Testis (tissue), 3 donors: ENCODE results near the gene KIAA0513. TPM values are rescaled to one million over a fixed set of nuclear protein-coding genes. Genes with fewer than 3 reads are reported as not detected.

ENCODE experiments used
- DNase-seq: peaks from one replicate; pipeline ENCODE4 v3.0.0-alpha.2; 2019
- H3K27ac ChIP-seq, 2 donors: fragments of 200-600 bp; sonication (generic); one replicate each; pipeline ENCODE4 v1.5.1; 2019
- H3K27me3 ChIP-seq: fragments of 200-600 bp; sonication (generic); one replicate; pipeline ENCODE4 v1.5.1; 2019
- H3K36me3 ChIP-seq: fragments of 200-600 bp; sonication (generic); one replicate; pipeline ENCODE4 v1.5.1; 2017; ENCODE audit warnings: low read depth; ENCODE audit errors: missing control alignments
- H3K4me1 ChIP-seq: fragments of 200-600 bp; sonication (generic); one replicate; pipeline ENCODE4 v1.5.1; 2019
- H3K4me3 ChIP-seq, 2 donors: fragments of 200-600 bp; sonication (generic); one replicate each; pipeline ENCODE4 v1.5.1; 2017 to 2019
- H3K9me3 ChIP-seq: fragments of 200-600 bp; sonication (generic); one replicate; pipeline ENCODE4 v1.5.1; 2017
- POLR2A ChIP-seq: fragments of 450-650 bp; IDR thresholded peaks from one replicate; pipeline ENCODE4 v1.6.1; 2017; ENCODE audit warnings: antibody characterized with exemption, mild to moderate bottlenecking, moderate library complexity
- WGBS, 2 donors: methylation state at CpG; one replicate each; pipeline ENCODE4 v1.1.5; 2018; 5-methylcytosine and 5-hydroxymethylcytosine counted together
- intact Hi-C: fragments of 100-400 bp; cut with DNase I; formaldehyde crosslinking; loops from one replicate; pipeline ENCODE4 v1.15.1; 2023; ENCODE audit warnings: low total_unique reads
- polyA plus RNA-seq: library from polyadenylated mRNA; stranded (reverse); fragments of 350-450 nt; fragmentation: Illumina TruSeq; extraction: RNeasy Lipid Tissue Mini Kit (QIAGEN cat#74804); gene quantifications from one replicate; pipeline ENCODE4 v1.2.3, GENCODE V29; 2014; ENCODE audit warnings: low read depth, low replicate concordance; ENCODE audit not compliant: insufficient read depth
- total RNA-seq, 2 donors: library from RNA; depleted of rRNA; stranded (reverse); fragments of >200 nt; gene quantifications; one replicate each; pipeline ENCODE4 v1.2.3, GENCODE V29; 2016
- TF ChIP-seq, protein P1 (sequence below), 3 experiments: fragments of 450-650 bp in 2 of 3; fragments of 200-600 bp in 1 of 3; sonication (generic) in 1 of 3; IDR thresholded peaks; one replicate each; pipeline ENCODE4 v1.5.1; 2016 to 2019; ENCODE audit warnings: antibody characterized with exemption in 3 of 3, mild to moderate bottlenecking in 2 of 3, moderate library complexity in 1 of 3

Gene KIAA0513
- total and polyA plus RNA-seq, 3 donors from 2014 or later, result 9.8 to 18.7 (median 18.4) TPM

DNA sequence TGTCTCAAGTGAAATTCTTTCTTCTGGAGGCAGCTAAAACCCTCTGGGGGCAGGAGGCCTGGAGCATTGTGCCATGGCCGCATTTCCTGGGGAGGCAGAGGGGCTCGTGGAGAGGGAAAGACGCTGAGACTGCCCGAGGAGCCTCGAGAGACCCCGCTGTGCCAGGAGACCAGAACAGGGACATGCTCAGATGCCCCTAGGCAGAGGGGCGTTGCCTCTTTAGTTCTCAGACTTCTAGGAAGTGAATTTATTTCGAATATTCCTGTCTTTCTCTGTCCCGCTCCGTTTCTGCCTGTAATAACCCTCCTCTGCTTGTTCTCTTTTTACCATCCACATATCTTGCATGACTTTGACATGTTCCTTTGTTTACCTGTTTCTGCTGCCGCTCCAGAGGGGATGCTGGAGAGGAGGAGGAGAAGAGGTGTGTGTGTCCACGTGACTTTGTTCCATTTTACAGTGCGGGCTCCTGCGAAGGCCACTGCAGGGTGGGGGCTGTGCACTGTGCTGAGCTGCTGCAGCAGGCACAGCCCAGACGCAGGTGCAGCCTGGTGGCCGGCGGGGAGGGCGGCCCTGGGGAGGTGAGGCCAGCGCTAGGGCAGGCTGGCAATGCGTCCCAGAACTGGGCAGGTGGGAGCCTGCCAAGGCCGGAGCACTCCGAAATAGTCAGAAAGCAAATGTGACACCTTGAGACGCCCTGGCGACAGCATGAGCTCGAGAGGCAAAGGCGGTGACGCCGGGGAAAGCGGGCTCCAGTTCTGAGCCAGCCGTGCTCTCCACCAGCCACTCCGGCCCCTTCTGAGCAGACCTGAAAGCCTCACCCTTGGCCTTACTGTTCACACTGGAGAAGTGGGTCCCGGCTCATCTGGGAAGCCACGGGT, 54.8 kb downstream of the KIAA0513 start:
- Histone ChIP-seq H3K36me3 (no peaks in the 10 kb centered on the region), H3K4me3 (no peak overlapping the region), H3K27ac (no peak overlapping the region), H3K27me3 (no peaks in the 10 kb centered on the region), H3K9me3 (no peaks in the 10 kb centered on the region), H3K4me1 (no peaks in the 10 kb centered on the region)
- WGBS, 2 donors, result 75 to 83% methylated on average over 22 to 33 of the region's 33 CpGs
- TF ChIP-seq, protein P1, sequence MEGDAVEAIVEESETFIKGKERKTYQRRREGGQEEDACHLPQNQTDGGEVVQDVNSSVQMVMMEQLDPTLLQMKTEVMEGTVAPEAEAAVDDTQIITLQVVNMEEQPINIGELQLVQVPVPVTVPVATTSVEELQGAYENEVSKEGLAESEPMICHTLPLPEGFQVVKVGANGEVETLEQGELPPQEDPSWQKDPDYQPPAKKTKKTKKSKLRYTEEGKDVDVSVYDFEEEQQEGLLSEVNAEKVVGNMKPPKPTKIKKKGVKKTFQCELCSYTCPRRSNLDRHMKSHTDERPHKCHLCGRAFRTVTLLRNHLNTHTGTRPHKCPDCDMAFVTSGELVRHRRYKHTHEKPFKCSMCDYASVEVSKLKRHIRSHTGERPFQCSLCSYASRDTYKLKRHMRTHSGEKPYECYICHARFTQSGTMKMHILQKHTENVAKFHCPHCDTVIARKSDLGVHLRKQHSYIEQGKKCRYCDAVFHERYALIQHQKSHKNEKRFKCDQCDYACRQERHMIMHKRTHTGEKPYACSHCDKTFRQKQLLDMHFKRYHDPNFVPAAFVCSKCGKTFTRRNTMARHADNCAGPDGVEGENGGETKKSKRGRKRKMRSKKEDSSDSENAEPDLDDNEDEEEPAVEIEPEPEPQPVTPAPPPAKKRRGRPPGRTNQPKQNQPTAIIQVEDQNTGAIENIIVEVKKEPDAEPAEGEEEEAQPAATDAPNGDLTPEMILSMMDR (IDR thresholded peaks at IDR 0.05), result no peak
- TF ChIP-seq POLR2A, result no peak
- no peak for DNase-seq
- intact Hi-C loops, result no loop called here

DNA sequence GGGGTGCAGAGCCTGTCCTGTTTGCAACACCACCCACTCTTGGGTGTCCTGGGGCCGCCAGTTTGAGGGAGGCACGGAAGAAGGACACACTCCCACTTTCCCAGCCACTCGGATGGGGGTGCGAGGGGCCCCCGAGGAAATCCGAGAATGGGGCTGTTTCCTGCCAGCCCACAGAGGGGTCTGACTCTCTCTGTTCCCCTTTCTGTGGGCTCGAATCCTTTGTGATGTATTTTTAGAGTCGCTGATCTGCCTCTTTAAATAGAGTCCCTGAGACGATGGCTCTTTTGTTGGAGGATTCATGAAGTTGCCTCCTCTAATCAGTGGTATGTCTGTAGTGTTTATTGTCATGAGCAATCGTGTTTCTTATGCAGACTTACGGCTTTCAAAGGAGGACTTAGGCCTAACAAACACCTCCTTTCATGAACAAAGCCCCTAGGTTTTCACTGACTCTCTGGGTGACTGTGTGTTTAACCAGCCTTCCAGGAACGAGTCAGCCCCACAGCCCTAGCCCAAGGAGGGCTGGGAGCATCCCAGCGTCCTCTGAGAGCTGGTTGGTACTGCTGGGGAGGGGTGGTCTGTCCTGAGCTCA, 55.5 kb downstream of the KIAA0513 start:
- intact Hi-C loops, result no loop called here
- TF ChIP-seq, protein P1 (IDR thresholded peaks at IDR 0.05), result no peak
- TF ChIP-seq POLR2A, result no peak
- WGBS, 2 donors, result 62 to 71% methylated on average over 12 to 13 of the region's 13 CpGs
- no peak for DNase-seq
- H3K4me3 ChIP-seq, result no peak overlapping the region
- no peaks in the 10 kb centered on the region for H3K36me3 ChIP-seq
- no peaks in the 10 kb centered on the region for H3K9me3 ChIP-seq
- no peak overlapping the region for H3K27ac ChIP-seq
- H3K4me1 ChIP-seq, result no peaks in the 10 kb centered on the region
- H3K27me3 ChIP-seq, result no peaks in the 10 kb centered on the region

DNA sequence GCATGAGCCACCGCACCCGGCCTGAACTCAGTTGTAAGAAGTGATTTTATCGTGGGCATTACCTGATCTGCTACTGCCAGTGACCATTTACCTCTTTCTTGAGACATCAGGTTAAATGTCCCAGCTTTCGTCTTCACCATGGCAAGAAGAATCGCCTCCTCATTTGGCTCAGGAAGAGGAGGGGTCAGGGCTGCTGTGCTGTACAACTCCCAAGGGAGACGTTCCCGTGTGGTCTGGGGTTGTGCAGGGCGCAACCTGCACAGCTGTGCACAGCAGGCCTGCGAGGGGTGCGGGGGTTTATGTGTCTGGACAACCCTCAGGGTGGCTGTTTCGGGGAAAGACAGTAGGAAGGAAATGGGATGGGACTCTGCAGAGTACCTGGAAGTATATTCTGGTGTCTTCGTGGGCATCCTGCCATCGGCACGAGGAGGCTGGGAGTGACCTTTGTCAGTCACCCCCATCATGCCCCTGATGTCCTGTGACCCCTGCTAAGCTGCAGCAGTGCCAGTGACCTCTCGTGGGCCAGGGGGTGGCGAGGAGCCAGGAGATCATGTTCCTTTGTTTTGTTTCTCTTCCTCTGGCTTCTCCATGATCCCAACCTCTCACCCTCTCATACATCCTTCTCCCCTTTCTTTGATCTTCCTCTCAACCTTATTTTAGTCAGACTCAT, 57.4 kb downstream of the KIAA0513 start:
- no peaks in the 10 kb centered on the region for H3K36me3 ChIP-seq
- intact Hi-C loops, result no loop called here

DNA sequence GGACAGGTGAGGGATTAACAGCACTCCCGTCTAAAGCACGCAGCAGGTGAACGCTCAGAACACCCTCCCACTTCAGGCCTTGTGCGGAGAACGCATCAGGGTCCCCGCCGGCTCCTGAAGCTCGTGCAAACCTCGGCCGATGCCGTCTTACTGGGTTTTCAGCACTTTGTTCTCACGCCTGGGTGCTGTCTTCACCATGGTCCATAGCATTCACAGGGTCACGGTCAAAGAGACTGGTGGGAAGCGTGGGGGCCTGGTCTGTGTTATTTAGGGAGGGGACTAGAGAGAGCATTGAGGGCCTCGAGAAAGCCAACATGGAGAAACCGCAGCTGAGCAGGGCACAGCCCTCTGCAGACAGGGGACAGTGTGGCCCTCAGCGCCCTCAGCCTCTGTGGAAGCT, 58.1 kb downstream of the KIAA0513 start:
- Histone ChIP-seq H3K27ac (no peak overlapping the region), H3K4me3 (no peak overlapping the region), H3K36me3 (no peaks in the 10 kb centered on the region), H3K4me1 (peaks cover 16% of the 10 kb centered on the region), H3K27me3 (no peaks in the 10 kb centered on the region), H3K9me3 (no peaks in the 10 kb centered on the region)
- 92 to 94% methylated on average over 9 to 17 of the region's 17 CpGs for WGBS, 2 donors
- no peak for TF ChIP-seq POLR2A
- TF ChIP-seq, protein P1 (IDR thresholded peaks at IDR 0.05), result no peak
- DNase-seq, result no peak
- intact Hi-C loops, result no loop called here

More for the DNA sequence above, 57.4 kb downstream of the KIAA0513 start:
- DNase-seq, result no peak
- 72 to 81% methylated on average over 14 to 16 of the region's 16 CpGs for WGBS, 2 donors
- Histone ChIP-seq H3K27me3 (no peaks in the 10 kb centered on the region), H3K9me3 (no peaks in the 10 kb centered on the region), H3K27ac (no peak overlapping the region), H3K4me3 (no peak overlapping the region), H3K4me1 (peaks cover 9% of the 10 kb centered on the region)
- no peak for TF ChIP-seq POLR2A
